ENCODE results near the gene MPRIP.
"Not testable (repeated sequence)": the region's sequence is repeated elsewhere in the genome, so short reads cannot be mapped to it uniquely, and the experiment has no call there.

Gene MPRIP

DNA sequence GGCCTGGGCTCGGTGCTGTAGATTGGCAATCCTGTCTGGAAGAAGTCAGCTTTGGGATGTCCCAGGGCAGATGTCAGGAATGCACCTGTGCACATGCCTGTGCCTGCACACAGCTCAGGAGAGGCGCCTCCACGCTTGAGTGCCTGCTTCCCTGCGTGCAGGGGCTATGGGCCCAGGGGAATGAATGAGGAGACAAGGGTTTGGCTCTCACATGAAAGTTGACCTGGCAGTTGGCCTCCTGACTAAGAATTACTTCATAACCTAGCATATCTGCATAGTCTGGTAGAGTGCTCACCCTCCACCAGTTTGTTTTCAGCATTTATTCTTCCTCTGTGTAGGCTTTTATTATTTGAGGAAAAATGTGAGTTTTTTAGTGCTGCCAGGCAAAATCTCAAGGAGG lies 113.8 kb downstream of the MPRIP start:
- POLR2A ChIA-PET = no interaction called here
- no peak for TF ChIP-seq CTCF (IDR thresholded peaks at IDR 0.05; ENCODE audit: control extremely low read depth, extremely low read depth, low read depth, missing control alignments)
- DNase-seq (ENCODE audit: extremely low spot score) = no peak
- CTCF ChIA-PET = interaction anchor here (0.7 to 5.7 kb wide), 3 partner anchors 13 to 160 kb away, joined by 3 to 22 read pairs (median 3); no protein-coding TSS in a partner anchor

DNA sequence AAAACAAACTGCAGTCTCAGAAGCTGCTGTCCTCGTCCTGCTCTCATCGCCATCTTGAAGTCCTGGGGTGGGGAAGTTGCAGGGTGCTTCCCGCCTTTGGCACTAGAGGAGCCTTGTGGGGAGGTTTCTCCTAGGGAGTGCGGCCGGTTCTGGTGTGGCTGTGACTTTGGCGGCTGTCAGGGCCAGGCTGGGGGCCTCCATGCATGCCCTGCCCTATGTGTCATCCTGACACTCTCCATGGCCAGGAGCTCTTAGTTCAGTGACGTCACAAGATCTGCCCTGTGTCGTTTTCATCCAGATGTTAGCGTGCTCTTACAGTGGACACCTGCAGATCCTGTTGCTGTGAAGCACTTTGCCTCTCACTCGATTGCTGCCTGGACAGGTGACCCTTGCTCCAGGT lies 114.3 kb downstream of the MPRIP start:
- CTCF ChIA-PET = interaction anchor here (5.7 kb wide), 1 partner anchor 14 kb away, joined by 22 read pairs; no protein-coding TSS in a partner anchor
- POLR2A ChIA-PET = no interaction called here
- TF ChIP-seq CTCF (IDR thresholded peaks at IDR 0.05; ENCODE audit: control extremely low read depth, extremely low read depth, low read depth, missing control alignments) = no peak
- no peak for DNase-seq (ENCODE audit: extremely low spot score)

DNA sequence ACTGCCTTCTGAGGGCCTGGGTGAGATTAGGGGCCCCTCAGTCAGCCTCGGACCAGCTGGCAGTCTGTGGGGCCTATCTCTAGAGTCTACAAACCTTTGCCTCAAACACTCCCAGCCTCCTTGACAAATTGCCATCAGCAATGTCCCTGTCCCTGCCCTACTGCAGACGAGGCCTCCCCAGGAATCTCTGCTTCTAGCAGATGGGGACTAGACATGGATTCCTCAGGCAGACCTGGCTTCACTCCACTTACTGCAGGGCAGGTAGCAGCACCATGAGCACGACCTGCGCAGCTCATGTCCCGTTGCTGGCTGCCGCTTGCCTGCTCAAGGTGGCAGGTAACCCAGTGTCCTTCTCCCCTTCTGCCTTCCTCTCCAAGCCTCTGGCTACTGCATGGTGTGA lies 114.8 kb downstream of the MPRIP start:
- DNase-seq (ENCODE audit: extremely low spot score) = no peak
- TF ChIP-seq CTCF (IDR thresholded peaks at IDR 0.05; ENCODE audit: control extremely low read depth, extremely low read depth, low read depth, missing control alignments) = no peak
- CTCF ChIA-PET = interaction anchor here (5.7 kb wide), 1 partner anchor 14 kb away, joined by 22 read pairs; no protein-coding TSS in a partner anchor
- POLR2A ChIA-PET = no interaction called here

DNA sequence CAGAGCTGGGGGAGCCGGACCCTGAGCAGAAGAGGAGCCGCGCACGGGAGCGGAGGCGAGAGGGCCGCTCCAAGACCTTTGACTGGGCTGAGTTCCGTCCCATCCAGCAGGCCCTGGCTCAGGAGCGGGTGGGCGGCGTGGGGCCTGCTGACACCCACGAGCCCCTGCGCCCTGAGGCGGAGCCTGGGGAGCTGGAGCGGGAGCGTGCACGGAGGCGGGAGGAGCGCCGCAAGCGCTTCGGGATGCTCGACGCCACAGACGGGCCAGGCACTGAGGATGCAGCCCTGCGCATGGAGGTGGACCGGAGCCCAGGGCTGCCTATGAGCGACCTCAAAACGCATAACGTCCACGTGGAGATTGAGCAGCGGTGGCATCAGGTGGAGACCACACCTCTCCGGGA lies 116.2 kb downstream of the MPRIP start:
- POLR2A ChIA-PET; DNase-seq (ENCODE audit: extremely low spot score): not testable (repeated sequence)
- CTCF ChIA-PET = interaction anchor here (1.0 to 5.7 kb wide), 2 partner anchors 16 to 82 kb away, joined by 3 to 22 read pairs; no protein-coding TSS in a partner anchor

DNA sequence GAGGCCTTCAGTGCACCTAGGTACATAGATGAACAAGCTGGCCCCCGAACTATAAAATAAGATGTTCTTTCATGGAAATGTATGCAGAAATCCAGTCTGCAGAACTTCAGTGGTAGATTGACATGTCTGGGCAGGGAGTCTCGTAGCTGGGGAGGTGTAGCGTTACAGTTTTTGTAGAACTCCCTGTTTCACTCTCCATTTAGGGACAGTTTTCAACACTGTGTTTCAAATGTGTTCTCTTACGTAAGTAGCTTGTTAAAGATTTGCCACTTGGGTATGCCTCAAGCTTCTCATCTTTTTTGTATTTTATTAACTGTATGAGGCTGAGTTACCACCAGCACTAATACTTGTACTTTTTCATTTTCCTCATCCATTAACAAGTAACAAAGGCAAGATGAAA lies 117.3 kb downstream of the MPRIP start:
- no peak for TF ChIP-seq CTCF (IDR thresholded peaks at IDR 0.05; ENCODE audit: control extremely low read depth, extremely low read depth, low read depth, missing control alignments)
- ChIA-PET POLR2A (no interaction called here), CTCF (interaction anchor here (1.0 to 5.7 kb wide), 2 partner anchors 17 to 83 kb away, joined by 3 to 22 read pairs; no protein-coding TSS in a partner anchor)
- no peak for DNase-seq (ENCODE audit: extremely low spot score)

DNA sequence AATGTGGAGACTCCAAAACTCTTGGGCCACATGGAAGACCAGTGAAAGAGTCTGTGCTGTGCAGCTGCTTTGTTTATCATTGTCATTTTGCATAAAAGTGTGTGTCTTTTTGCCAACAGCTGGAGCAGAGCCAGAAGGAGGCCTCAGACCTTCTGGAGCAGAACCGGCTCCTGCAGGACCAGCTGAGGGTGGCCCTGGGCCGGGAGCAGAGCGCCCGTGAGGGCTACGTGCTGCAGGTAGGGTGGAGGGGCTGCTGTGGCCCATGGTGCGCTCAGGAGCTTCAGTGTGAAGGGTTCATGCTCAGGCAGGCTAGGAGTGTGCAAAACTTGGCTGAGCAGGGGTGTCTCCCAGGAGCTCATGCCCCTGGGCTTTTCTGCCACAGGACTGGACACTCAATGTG lies 118.9 kb downstream of the MPRIP start:
- TF ChIP-seq CTCF (IDR thresholded peaks at IDR 0.05; ENCODE audit: control extremely low read depth, extremely low read depth, low read depth, missing control alignments) = no peak
- ChIA-PET CTCF (interaction anchor here (1.0 to 1.6 kb wide), 3 partner anchors 12 to 20 kb away, joined by 3 to 4 read pairs (median 3); no protein-coding TSS in a partner anchor), POLR2A (no interaction called here)
- no peak for DNase-seq (ENCODE audit: extremely low spot score)

DNA sequence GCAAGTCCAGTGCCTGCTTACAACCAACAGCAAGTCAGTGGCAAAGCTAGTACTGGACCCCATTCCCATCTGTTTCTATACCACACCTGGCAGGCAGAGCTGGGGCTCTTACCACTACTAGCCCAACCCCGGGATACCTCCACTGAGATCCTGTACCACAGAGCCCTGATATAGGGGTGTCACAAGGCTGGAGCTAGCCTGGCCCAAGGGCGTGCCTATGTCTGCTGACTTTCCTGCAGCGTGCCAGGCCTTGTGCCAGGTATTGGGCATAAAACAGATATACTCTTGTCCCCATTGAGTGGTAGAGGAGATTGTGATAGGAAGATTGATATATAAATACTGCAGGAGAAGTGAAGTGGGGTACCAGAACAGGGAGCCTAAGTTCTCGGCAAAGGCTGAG lies 119.5 kb downstream of the MPRIP start:
- ChIA-PET CTCF (interaction anchor here (1.0 to 1.6 kb wide), 2 partner anchors 19 to 20 kb away, joined by 3 to 4 read pairs; no protein-coding TSS in a partner anchor), POLR2A (no interaction called here)
- no peak for DNase-seq (ENCODE audit: extremely low spot score)
- no peak for TF ChIP-seq CTCF (IDR thresholded peaks at IDR 0.05; ENCODE audit: control extremely low read depth, extremely low read depth, low read depth, missing control alignments)
